ENCODE results near the gene RSKR.
"Not testable (repeated sequence)": the region's sequence is repeated elsewhere in the genome, so short reads cannot be mapped to it uniquely, and the experiment has no call there.

RSKR gene

GRCh38 chr17:28622186-28622585, 8.2 kb upstream of the RSKR start:
- no peak for ATAC-seq

- no peak for ATAC-seq
Observed at GRCh38 chr17:28620010-28620409, 6.0 kb upstream of the RSKR start.

GRCh38 chr17:28618464-28618863, 4.5 kb upstream of the RSKR start:
- ATAC-seq: no peak

GRCh38 chr17:28616281-28616680, 2.3 kb upstream of the RSKR start:
- no peak for ATAC-seq

GRCh38 chr17:28615260-28615940, 1.4 kb upstream of the RSKR start:
- ATAC-seq: no peak

- peak in 1 of 2 donors; percentile 57 for ATAC-seq
Observed at GRCh38 chr17:28612936-28613872, 781 bp downstream of the RSKR start.

- no peak for ATAC-seq
Observed at GRCh38 chr17:28612531-28612930, 1.5 kb downstream of the RSKR start.

- no peak for ATAC-seq
Observed at GRCh38 chr17:28610376-28610775, 3.6 kb downstream of the RSKR start.

- ATAC-seq: not testable (repeated sequence)
Observed at GRCh38 chr17:28604031-28604430, 10.0 kb downstream of the RSKR start.

- ATAC-seq: peak; percentile 86
Observed at GRCh38 chr17:28599311-28600184, 14.4 kb downstream of the RSKR start.

GRCh38 chr17:28598799-28599310, 15.1 kb downstream of the RSKR start, which contains the start of gene SPAG5:
Gene SPAG5 (minus strand): TSS chr17:28599025. CDS start chr17:28598946, 79 bp downstream.
- ATAC-seq: peak; percentile 90 to 93

GRCh38 chr17:28598389-28598788, 15.6 kb downstream of the RSKR start:
- no peak for ATAC-seq

GRCh38 chr17:28597606-28598383, 16.2 kb downstream of the RSKR start:
- ATAC-seq: no peak

- ATAC-seq: no peak
Observed at GRCh38 chr17:28592260-28592659, 21.7 kb downstream of the RSKR start.

- ATAC-seq: no peak
Observed at GRCh38 chr17:28585851-28586250, 28.1 kb downstream of the RSKR start.

- ATAC-seq: no peak
Observed at GRCh38 chr17:28584434-28584833, 29.6 kb downstream of the RSKR start.

GRCh38 chr17:28582513-28582912, 31.5 kb downstream of the RSKR start:
- no peak for ATAC-seq

GRCh38 chr17:28580959-28581358, 33.0 kb downstream of the RSKR start:
- ATAC-seq: no peak

- ATAC-seq: peak in 1 of 2 donors; percentile 46
Observed at GRCh38 chr17:28579526-28579925, 34.5 kb downstream of the RSKR start.

- no peak for ATAC-seq
Observed at GRCh38 chr17:28578246-28579195, 35.5 kb downstream of the RSKR start.

GRCh38 chr17:28577466-28577824, 36.5 kb downstream of the RSKR start:
- no peak for ATAC-seq

Data from activated CD4-positive, CD25-positive, alpha-beta regulatory T cell treated with anti-CD3 and anti-CD28 coated beads, Interleukin-2, amount 50 U/mL, for 24 hours (primary cell).